Retinal pigment epithelial cell (primary cell): Measurements from ENCODE around the gene CXCR4.

Source experiments
- DNase-seq: peaks from one replicate; pipeline ENCODE4 v3.0.0-alpha.2; 2010; ENCODE audit warnings: low read depth
- H3K4me3 ChIP-seq: 2 replicates; pipeline ENCODE4 v1.5.1; 2011; ENCODE audit warnings: mild to moderate bottlenecking, low read length, control low read depth, moderate library complexity
- CTCF ChIP-seq: conservative IDR thresholded peaks from 2 replicates; pipeline ENCODE4 v1.5.1; 2011; ENCODE audit warnings: low read depth, low read length, control low read depth, inconsistent platforms

CXCR4 gene

GRCh38 chr2:136135921-136136906 is 18.3 kb upstream of the CXCR4 start:
- no peak overlapping the region for H3K4me3 ChIP-seq
- DNase-seq, result no peak
- no peak for TF ChIP-seq CTCF

DNA sequence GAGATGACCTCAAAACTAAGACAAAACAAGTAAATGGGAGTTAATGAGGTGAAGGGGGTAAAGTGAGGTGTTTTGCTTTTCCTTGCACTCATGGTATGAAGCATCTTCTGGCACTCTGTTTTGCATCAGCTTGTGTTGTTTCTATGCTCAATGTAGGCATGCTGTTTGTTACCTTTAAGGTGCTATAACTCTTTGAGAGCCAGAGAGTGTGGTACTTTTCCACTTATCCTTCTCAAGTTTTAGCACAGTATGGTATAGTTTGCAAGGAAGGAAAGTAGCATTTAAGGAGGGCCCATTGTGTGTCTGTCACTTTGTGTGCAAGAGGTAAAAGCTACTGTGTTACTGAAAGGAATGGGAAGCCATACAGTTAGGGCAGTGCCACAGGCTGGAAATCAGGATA is 17.5 kb upstream of the CXCR4 start:
- no peak for DNase-seq
- no peak overlapping the region for H3K4me3 ChIP-seq
- TF ChIP-seq CTCF, result no peak

DNA sequence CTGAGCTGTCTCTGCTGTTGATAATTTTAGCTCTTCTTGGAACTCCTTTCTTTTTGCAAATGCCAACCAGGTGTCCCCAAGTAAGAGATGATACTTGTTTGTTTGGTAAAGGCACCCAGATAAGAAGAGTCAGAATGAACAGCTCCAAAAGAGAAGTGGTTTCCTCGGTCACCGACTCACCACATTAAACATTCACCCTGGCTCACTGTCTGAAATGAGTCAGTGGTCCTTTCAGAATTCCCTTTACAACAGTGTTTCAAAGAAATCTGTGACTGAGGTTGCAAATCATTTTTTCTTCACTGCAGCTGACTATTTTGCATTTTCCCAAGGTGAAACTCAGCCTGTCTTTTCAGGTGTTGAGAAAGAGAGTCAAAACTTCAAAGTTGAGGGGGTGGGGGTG is 16.2 kb upstream of the CXCR4 start:
- DNase-seq, result no peak
- no peak overlapping the region for H3K4me3 ChIP-seq
- no peak for TF ChIP-seq CTCF

DNA sequence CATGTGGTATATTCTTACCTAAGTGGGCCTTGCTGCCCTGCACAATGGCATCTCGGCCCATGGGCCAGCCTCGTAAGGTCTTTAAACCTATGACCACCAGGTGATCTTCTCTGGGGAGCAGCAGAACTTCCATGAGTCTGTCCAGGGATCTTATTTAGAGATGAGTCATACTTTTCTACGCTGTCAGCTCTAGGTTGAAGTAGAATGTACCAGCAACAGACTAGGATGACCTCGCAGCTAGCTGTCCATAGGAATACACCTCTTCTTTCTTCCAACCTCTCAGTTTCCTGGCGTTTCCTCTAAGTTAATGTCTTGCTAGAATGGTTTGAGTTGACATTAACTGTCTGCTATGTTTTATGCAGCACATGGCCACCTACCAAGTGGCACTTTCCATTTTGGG is 15.6 kb upstream of the CXCR4 start:
- DNase-seq, result no peak
- no peak overlapping the region for H3K4me3 ChIP-seq
- no peak for TF ChIP-seq CTCF

- no peak for DNase-seq
- H3K4me3 ChIP-seq, result no peak overlapping the region
- no peak for TF ChIP-seq CTCF
Observed at GRCh38 chr2:136133176-136133575, 15.2 kb upstream of the CXCR4 start.

DNA sequence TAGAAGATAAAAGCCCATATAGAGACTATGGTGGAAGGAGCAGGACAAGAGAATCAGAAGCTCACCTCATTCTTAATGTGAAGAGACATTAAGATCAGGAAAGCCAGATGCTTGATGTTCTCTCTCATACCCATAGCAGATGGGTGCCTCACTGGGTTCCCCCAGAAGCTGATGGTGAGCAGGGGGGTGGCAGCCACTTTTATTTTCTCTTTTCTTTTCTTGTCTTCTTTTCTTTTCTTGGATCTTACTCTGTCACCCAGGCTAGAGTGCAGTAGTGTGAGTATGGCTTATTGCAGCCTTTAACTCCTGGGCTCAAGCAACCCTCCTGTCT is 14.8 kb upstream of the CXCR4 start:
- TF ChIP-seq CTCF, result no peak
- H3K4me3 ChIP-seq, result no peak overlapping the region
- no peak for DNase-seq
